ENCODE measurements around the gene CREB3L1. TPM values are rescaled to one million over a fixed set of nuclear protein-coding genes. Genes with fewer than 3 reads are reported as not detected.

CREB3L1 gene
- total and polyA plus RNA-seq, 2 donors (not counting 3 experiments of a cell fraction or from before 2014, with no cell fraction given) = 0.23 to 0.84 TPM

DNA sequence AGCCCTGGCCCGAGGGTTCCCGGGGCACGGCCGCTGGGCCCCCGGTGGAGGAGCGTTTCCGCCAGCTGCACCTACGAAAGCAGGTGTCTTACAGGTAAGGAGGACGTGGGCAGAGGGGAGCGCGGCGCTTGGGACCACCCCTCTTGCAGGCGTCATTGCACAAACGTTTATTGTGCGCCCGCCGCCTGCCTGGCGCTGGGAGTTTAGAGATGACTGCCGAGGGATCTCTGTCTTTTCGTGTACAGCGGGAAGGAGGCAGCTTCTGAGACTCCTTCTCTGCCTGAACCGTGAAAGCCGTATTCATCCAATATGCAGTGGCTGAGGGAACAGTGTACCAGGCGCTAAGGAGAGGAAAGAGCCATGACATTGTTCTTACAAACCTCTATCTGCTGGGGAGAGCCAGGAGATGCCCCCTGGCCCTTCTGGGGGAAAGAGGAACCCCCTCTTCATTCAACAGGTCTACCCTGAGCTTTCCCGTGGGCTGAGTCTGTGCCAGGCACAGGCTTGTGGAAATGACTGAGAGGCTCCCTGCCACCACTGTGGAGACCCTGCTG is 56.0 kb downstream of the CREB3L1 start:
- Histone ChIP-seq H3K79me2 (ENCODE audit: control insufficient read depth, insufficient read depth, low read length) (no peaks in the 10 kb centered on the region), H3K9ac (replicated peaks; ENCODE audit: extremely low read depth, insufficient read depth, low read length) (no peak overlapping the region), H3K27ac (ENCODE audit: insufficient read depth, low read depth, low read length) (no peak overlapping the region), H3K4me1 (ENCODE audit: control insufficient read depth, extremely low read depth, insufficient read depth, low read length) (no peaks in the 10 kb centered on the region), H3K27me3 (ENCODE audit: control insufficient read depth in 2 of 2, insufficient read depth in 2 of 2, low read length in 2 of 2) (peaks cover 46 to 48% of the 10 kb centered on the region in 2 experiments), H3K36me3 (ENCODE audit: control insufficient read depth in 2 of 2, extremely low read depth in 1 of 2, insufficient read depth in 2 of 2, low read length in 2 of 2) (no peaks in the 10 kb centered on the region), H3K9me3 (replicated peaks; ENCODE audit: control insufficient read depth, insufficient read depth, low read length) (no peaks in the 10 kb centered on the region), H3K4me3 (replicated peaks in 1 of 3; ENCODE audit: insufficient read depth in 1 of 3, low read depth in 1 of 3, low read length in 3 of 3) (no peak overlapping the region), H3K4me2 (ENCODE audit: insufficient read depth, low read length) (no peak overlapping the region), H2AFZ (ENCODE audit: low read depth, low read length) (no peak overlapping the region), H4K20me1 (replicated peaks; ENCODE audit: control insufficient read depth, extremely low read depth, insufficient read depth, low read length) (no peaks in the 10 kb centered on the region), H3K9me1 (replicated peaks; ENCODE audit: control insufficient read depth, extremely low read depth, insufficient read depth, low read length) (no peaks in the 10 kb centered on the region)
- DNase-seq (ENCODE audit: low read depth, low spot score) = no peak
- ChIA-PET CTCF (interaction anchor here (1.0 to 1.5 kb wide), 5 partner anchors 8 to 22 kb away, joined by 3 to 5 read pairs (median 4); partner anchors contain the start of gene DGKZ), POLR2A (no interaction called here)
- intact Hi-C loops (cut with micrococcal nuclease) = no loop called here
- no peak for FAIRE-seq
- dilution Hi-C loops (cut with MboI; ENCODE audit: extremely low pct_ligation_motif_present, low sequenced_read_pairs) = no loop called here
- TF ChIP-seq, protein P1, sequence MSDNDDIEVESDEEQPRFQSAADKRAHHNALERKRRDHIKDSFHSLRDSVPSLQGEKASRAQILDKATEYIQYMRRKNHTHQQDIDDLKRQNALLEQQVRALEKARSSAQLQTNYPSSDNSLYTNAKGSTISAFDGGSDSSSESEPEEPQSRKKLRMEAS (IDR thresholded peaks at IDR 0.05; ENCODE audit: insufficient read depth, insufficient read length) = no peak
- no peak for TF ChIP-seq JUN (IDR thresholded peaks at IDR 0.05; ENCODE audit: borderline replicate concordance, insufficient read depth, insufficient read length, low read depth)
- TF ChIP-seq POLR2AphosphoS5 (IDR thresholded peaks at IDR 0.05; ENCODE audit: insufficient read depth, low read depth, low read length) = no peak
- TF ChIP-seq, protein P2, sequence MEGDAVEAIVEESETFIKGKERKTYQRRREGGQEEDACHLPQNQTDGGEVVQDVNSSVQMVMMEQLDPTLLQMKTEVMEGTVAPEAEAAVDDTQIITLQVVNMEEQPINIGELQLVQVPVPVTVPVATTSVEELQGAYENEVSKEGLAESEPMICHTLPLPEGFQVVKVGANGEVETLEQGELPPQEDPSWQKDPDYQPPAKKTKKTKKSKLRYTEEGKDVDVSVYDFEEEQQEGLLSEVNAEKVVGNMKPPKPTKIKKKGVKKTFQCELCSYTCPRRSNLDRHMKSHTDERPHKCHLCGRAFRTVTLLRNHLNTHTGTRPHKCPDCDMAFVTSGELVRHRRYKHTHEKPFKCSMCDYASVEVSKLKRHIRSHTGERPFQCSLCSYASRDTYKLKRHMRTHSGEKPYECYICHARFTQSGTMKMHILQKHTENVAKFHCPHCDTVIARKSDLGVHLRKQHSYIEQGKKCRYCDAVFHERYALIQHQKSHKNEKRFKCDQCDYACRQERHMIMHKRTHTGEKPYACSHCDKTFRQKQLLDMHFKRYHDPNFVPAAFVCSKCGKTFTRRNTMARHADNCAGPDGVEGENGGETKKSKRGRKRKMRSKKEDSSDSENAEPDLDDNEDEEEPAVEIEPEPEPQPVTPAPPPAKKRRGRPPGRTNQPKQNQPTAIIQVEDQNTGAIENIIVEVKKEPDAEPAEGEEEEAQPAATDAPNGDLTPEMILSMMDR (IDR thresholded peaks at IDR 0.05; ENCODE audit: extremely low read depth in 1 of 2, insufficient read depth in 1 of 2, low read depth in 1 of 2, low read length in 2 of 2) = no peak
- TF ChIP-seq POLR2A (IDR thresholded peaks at IDR 0.05; ENCODE audit: low read depth, low read length) = no peak
- no peak for TF ChIP-seq MYC (IDR thresholded peaks at IDR 0.05; ENCODE audit: low read depth, low read length)
- TF ChIP-seq EZH2 (IDR thresholded peaks at IDR 0.05; ENCODE audit: borderline replicate concordance, low read depth, low read length, severe bottlenecking) = no peak
- TF ChIP-seq GATA2 (IDR thresholded peaks at IDR 0.05; ENCODE audit: insufficient read depth, insufficient read length, low read depth, low read length) = no peak
- TF ChIP-seq FOS (IDR thresholded peaks at IDR 0.05; ENCODE audit: borderline replicate concordance, insufficient read depth, low read length) = no peak
- BruUV-seq (replicated peaks) = no TSS peak

Data from endothelial cell of umbilical vein (primary cell).